ENCODE results near the gene FBXL17.

GRCh38 chr5:108054349-108054748, 327.5 kb downstream of the FBXL17 start:
- TF ChIP-seq CTCF (conservative IDR thresholded peaks at IDR 0.05; ENCODE audit: low read depth, low read length) (no peak), EZH2 (IDR thresholded peaks at IDR 0.05; ENCODE audit: low read length, unreplicated experiment) (no peak), EZH2phosphoT487 (IDR thresholded peaks at IDR 0.05; ENCODE audit: borderline replicate concordance, low read length) (no peak)
